Anterior cingulate cortex (tissue), 58 donors: ENCODE results near the gene PHYKPL.
"Not testable (repeated sequence)": the region's sequence is repeated elsewhere in the genome, so short reads cannot be mapped to it uniquely, and the experiment has no call there.

Experiments used
- DNase-seq, 58 donors: peaks; one replicate each; lab custom pipeline; 2025; lab: John Stamatoyannopoulos, UW

Gene PHYKPL

GRCh38 chr5:178210686-178211085, 21.9 kb downstream of the PHYKPL start:
- DNase-seq = no peak

GRCh38 chr5:178210073-178210535, 22.5 kb downstream of the PHYKPL start:
- no peak for DNase-seq

GRCh38 chr5:178209334-178210072, 23.1 kb downstream of the PHYKPL start:
- DNase-seq = no peak

- DNase-seq = no peak
These were observed 23.9 kb downstream of the PHYKPL start for GRCh38 chr5:178208540-178209227.

- DNase-seq = no peak
These were observed 24.7 kb downstream of the PHYKPL start for GRCh38 chr5:178207917-178208280.

- DNase-seq = no peak
These were observed 25.3 kb downstream of the PHYKPL start for GRCh38 chr5:178207183-178207916.

- peak in 1 of 58 donors; percentile 17 for DNase-seq
These were observed 26.2 kb downstream of the PHYKPL start for GRCh38 chr5:178206166-178207101.

- no peak for DNase-seq
These were observed 26.9 kb downstream of the PHYKPL start for GRCh38 chr5:178205749-178206047.

GRCh38 chr5:178204935-178205748, 27.5 kb downstream of the PHYKPL start:
- peak in 43 of 58 donors; percentile 8 to 65 (median 35) for DNase-seq

GRCh38 chr5:178204182-178204934, 28.2 kb downstream of the PHYKPL start, which contains the start of gene HNRNPAB:
Gene HNRNPAB, plus strand, starts transcription at chr5:178204533. Its CDS starts 305 bp downstream, at chr5:178204838.
- DNase-seq = peak; percentile 83 to 97 (median 93)

GRCh38 chr5:178203670-178204181, 28.9 kb downstream of the PHYKPL start:
- peak in 1 of 58 donors; percentile 50 for DNase-seq

GRCh38 chr5:178202541-178202940, 30.1 kb downstream of the PHYKPL start:
- DNase-seq = no peak

- no peak for DNase-seq
These were observed 30.7 kb downstream of the PHYKPL start for GRCh38 chr5:178201927-178202235.

GRCh38 chr5:178201221-178201926, 31.2 kb downstream of the PHYKPL start:
- no peak for DNase-seq

GRCh38 chr5:178199581-178200434, 32.8 kb downstream of the PHYKPL start:
- peak in 1 of 58 donors; percentile 1 for DNase-seq

GRCh38 chr5:178198706-178199105, 33.9 kb downstream of the PHYKPL start:
- no peak for DNase-seq

- DNase-seq = not testable (repeated sequence)
These were observed 34.5 kb downstream of the PHYKPL start for GRCh38 chr5:178198151-178198550.
